ENCODE results near the gene UBE2G1.

GRCh38 chr17:4233668-4234258 lies 132.7 kb downstream of the UBE2G1 start:
- TF ChIP-seq EZH2 (IDR thresholded peaks at IDR 0.05; ENCODE audit: low read depth, low read length, severe bottlenecking) (no peak), POLR2AphosphoS5 (IDR thresholded peaks at IDR 0.05; ENCODE audit: low read depth, low read length) (no peak), POLR2A (IDR thresholded peaks at IDR 0.05; ENCODE audit: control extremely low read depth in 1 of 2, low read depth in 2 of 2, low read length in 2 of 2) (no peak), ZNF274 (IDR thresholded peaks at IDR 0.05; ENCODE audit: borderline replicate concordance, extremely low read depth, low read length) (no peak)
- TF ChIP-seq, protein P1, sequence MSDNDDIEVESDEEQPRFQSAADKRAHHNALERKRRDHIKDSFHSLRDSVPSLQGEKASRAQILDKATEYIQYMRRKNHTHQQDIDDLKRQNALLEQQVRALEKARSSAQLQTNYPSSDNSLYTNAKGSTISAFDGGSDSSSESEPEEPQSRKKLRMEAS (IDR thresholded peaks at IDR 0.05), result no peak
- TF ChIP-seq, protein P2, sequence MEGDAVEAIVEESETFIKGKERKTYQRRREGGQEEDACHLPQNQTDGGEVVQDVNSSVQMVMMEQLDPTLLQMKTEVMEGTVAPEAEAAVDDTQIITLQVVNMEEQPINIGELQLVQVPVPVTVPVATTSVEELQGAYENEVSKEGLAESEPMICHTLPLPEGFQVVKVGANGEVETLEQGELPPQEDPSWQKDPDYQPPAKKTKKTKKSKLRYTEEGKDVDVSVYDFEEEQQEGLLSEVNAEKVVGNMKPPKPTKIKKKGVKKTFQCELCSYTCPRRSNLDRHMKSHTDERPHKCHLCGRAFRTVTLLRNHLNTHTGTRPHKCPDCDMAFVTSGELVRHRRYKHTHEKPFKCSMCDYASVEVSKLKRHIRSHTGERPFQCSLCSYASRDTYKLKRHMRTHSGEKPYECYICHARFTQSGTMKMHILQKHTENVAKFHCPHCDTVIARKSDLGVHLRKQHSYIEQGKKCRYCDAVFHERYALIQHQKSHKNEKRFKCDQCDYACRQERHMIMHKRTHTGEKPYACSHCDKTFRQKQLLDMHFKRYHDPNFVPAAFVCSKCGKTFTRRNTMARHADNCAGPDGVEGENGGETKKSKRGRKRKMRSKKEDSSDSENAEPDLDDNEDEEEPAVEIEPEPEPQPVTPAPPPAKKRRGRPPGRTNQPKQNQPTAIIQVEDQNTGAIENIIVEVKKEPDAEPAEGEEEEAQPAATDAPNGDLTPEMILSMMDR (IDR thresholded peaks at IDR 0.05; ENCODE audit: control extremely low read depth in 1 of 3, insufficient read depth in 1 of 3, low read depth in 1 of 3, low read length in 3 of 3), result no peak

All from H1 (cell line).